GM10266 (cell line): ENCODE results near the gene PRKN.

Experiments used
- DNase-seq: peaks from one replicate; pipeline ENCODE4 v3.0.0; 2012; ENCODE audit errors: extremely low spot score
- TF ChIP-seq, protein P1 (sequence below): IDR thresholded peaks from 2 replicates; pipeline ENCODE4 v1.5.1; 2012; ENCODE audit warnings: mild to moderate bottlenecking, low read depth; ENCODE audit not compliant: control insufficient read depth, insufficient read depth; ENCODE audit errors: missing control alignments

PRKN gene

DNA sequence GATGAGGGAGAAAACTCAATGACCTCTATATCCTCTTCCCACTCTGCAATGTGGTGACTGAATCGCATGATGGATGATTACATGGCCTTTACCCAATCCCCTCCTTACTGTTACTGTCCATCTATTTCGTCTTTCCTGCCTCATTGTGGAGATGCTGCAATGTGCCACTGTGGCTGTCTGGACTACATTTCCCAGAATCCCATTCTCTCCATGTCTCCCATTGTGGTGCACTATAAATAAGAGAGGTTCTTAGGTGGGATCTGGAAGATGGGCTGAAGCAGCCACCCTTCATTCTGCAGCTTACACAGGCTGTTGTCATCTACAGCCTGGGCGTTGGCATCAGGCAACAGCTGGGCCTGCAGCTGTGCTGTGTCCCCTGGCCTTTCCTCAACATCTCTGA lies 233.6 kb downstream of the PRKN start:
- TF ChIP-seq, protein P1, sequence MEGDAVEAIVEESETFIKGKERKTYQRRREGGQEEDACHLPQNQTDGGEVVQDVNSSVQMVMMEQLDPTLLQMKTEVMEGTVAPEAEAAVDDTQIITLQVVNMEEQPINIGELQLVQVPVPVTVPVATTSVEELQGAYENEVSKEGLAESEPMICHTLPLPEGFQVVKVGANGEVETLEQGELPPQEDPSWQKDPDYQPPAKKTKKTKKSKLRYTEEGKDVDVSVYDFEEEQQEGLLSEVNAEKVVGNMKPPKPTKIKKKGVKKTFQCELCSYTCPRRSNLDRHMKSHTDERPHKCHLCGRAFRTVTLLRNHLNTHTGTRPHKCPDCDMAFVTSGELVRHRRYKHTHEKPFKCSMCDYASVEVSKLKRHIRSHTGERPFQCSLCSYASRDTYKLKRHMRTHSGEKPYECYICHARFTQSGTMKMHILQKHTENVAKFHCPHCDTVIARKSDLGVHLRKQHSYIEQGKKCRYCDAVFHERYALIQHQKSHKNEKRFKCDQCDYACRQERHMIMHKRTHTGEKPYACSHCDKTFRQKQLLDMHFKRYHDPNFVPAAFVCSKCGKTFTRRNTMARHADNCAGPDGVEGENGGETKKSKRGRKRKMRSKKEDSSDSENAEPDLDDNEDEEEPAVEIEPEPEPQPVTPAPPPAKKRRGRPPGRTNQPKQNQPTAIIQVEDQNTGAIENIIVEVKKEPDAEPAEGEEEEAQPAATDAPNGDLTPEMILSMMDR = no peak
- DNase-seq = no peak

DNA sequence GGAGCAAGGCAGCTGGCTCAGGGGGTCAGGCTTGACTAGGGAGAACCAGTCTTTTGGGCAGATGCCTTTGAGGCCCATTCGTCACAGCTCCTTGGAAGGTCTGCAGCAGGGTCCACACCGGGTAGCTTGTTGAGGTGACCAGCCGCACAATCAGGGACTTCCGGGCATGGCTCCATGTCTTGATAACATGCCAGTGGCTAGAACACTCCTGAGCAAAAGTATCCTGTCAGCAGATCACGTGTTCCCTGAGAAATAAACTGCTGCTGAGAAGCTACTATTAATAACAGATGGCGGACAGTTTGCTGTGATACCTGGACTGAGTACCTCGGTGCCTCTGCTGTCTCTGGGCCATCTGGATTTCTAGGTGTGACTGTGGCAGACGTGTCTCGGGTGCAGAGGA lies 235.9 kb downstream of the PRKN start:
- no peak for DNase-seq

DNA sequence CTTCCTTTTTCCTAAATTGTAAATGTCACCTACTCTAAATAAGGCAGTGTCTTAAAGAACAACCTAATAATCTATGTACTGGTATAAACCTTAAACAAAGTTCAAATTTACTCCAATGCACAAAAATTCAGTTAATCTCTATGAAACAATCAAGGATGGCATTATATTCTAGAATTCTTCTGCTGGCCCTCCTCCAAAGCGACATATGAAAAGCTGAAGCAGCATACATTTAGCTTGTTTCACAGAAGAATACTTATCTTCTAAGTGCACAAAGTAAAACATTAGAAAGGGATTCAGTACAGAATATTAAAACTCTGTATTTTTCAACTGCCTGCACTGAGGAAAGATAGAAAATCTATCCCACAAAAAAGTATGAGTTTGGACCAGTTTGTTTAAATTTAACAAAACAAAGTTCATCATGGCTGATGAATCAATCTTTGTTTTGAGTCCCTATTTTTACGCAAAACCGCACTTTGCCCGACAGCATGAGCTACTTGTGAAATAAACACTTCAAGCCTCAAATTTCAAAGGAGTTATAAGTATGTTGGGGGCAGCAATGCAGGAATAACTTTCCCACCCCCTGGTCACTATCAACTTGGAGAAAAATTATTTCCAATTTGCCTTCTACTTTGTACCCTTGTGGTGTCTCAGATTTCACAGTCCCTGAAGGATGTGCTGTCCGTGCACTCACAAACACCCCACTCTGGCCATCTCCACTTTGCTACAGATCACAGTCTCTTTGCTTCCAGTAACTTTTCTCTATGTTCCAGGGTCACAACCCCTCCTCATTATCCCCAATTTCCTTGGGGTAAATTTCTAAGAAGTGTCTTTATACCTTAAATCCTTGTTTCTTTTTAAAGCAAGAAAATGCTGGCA lies 238.2 kb downstream of the PRKN start:
- no peak for DNase-seq
- TF ChIP-seq, protein P1 = no peak

More for the DNA sequence above, 235.9 kb downstream of the PRKN start:
- TF ChIP-seq, protein P1 = no peak

DNA sequence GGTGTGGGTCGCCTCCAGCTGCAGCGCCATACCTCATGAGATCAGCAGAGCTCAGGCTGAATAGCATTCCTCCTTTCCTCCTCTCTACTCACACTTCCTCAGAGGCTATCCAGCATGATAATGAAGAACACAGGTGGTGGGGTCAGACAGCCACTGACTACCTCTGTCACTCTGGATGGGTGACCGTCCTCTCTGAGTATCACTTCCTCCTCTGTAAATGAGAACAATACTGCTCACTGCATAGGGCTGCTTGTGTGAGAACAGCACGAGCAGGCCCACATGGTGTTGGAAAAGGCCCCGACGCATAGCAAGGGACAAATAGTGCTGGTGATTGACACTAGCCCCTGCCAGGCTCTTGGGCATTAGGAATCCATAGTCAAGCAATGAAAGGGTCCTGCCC lies 239.1 kb downstream of the PRKN start:
- TF ChIP-seq, protein P1 = no peak
- DNase-seq = no peak

DNA sequence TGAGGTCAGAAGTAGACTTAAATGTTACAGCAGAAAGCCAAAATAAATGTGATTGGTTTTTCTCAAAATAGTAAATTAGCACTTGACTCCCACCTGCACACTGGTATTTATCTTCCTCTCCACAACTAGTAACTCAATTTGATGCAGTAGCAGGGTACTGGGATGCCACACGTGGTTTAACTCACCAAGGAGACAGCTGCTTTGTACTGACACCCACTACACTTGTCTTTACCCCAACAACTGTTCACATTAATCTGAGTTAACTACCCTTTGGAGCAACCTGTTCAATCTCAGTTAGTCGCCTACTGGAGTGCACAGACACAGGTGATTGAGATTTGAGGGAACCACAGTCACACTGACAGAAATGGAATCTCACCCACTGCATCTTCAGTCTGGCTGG lies 242.1 kb downstream of the PRKN start:
- TF ChIP-seq, protein P1 = no peak
- no peak for DNase-seq

DNA sequence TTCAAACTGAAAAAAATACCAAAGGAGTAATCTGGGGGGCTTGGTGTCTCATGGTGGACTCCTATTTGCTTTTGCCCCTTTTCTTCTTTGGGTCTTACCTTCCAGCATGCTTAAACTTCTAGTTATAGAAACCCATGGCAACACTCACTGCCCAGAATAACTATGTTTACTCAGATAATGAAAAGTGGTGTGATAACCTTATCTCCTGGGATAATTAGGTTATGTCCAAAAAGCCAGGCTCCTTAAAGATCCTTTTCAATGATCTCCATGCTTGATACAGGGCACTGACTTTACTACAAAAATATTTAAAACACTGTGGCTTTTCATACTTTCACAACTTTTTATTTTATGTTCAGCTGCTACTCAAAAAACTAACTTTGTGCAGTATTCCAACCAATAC lies 245.6 kb downstream of the PRKN start:
- no peak for DNase-seq
- TF ChIP-seq, protein P1 = no peak

DNA sequence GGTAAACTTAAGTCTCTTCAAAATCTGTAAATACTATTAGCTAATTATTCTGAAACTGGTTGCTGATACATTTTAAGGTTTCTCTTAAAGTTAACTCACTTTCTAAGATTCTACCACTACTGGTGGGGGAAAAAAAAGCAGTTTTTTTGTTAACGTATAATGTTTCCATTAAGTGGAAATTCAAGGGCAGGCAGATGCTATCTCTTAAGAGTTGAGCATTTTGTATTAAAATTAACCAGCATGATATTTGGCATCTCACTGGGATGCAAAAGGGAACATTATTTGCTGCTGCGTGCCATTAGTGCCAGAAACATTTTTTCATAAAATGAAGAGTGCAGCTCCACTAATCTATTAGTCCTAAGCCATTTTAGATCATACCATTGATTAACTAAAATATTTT lies 246.2 kb downstream of the PRKN start:
- DNase-seq = no peak
- TF ChIP-seq, protein P1 = no peak
